HG02642 (cell line): ENCODE measurements around the gene CAMTA2.

Source experiments
- ATAC-seq: cut with Tn5 transposase; IDR thresholded peaks from one replicate; pipeline ENCODE4 v1.9.1; 2021; ENCODE audit warnings: mild to moderate bottlenecking; ENCODE audit not compliant: unreplicated experiment, poor library complexity

Gene CAMTA2

DNA sequence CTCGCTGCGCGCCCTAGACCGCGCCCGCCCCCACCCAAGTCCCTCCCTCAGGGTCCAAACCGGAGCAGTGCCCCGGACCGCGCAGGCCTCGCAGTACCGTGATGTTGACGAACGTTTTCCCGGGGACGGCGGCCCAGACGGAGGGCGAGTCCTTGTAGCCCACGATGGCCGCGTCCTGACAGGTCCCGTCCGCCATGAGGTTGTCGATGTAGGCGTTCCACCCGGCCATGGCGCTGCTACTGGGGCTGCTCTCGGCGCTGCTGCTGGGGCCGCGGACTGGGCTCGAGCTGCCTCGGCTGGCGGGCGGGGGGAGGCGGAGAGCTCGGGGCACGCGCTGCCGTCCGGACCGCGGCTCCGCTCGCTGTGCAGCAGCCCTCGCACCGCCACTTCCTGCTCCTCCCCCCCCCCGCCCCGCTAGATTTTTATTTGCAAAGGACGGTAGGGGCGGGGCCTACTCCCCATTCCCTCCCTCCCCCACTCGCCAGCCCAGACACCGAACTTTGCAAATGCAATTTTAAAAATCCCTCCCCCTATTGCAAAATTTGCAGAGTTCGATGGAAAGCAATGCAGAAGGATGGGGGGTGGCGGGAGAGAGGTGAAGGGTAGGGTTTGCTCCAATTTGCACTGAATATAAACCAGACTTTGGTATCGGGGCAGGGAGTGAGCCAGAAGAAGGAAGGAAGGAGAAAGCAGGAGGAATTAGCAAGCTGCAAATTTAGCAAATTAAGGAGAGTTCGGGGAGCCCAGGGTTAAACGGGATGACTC lies 39.1 kb downstream of the CAMTA2 start, which contains the start of gene PFN1:
TSS of gene PFN1 (minus strand) at position 365 of the 765 bp plus-strand sequence. CDS start at position 229, 136 bp downstream.
- ATAC-seq, result peak; percentile 25

GRCh38 chr17:4947411-4948165 lies 39.9 kb downstream of the CAMTA2 start:
- peak; percentile 19 for ATAC-seq

- ATAC-seq, result no peak
These were observed 40.5 kb downstream of the CAMTA2 start for GRCh38 chr17:4947010-4947410.

GRCh38 chr17:4946312-4946976 lies 41.0 kb downstream of the CAMTA2 start:
- ATAC-seq, result no peak

DNA sequence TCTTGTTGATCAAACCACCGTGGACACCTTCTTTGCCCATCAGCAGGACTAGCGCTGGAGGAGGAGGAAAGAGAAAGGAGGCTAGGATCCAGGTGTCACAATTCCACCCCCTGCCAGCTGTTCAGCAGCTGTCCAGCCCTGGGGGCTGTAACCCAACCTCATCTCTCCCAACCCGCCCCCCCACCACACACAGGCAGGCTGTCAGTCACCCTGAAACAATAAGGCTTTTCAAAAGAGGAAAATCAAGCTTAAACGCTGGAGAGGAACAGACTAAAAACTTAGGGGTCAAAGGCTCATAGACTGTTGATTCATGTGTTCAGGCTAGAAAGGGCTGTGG lies 41.6 kb downstream of the CAMTA2 start:
- ATAC-seq, result no peak

DNA sequence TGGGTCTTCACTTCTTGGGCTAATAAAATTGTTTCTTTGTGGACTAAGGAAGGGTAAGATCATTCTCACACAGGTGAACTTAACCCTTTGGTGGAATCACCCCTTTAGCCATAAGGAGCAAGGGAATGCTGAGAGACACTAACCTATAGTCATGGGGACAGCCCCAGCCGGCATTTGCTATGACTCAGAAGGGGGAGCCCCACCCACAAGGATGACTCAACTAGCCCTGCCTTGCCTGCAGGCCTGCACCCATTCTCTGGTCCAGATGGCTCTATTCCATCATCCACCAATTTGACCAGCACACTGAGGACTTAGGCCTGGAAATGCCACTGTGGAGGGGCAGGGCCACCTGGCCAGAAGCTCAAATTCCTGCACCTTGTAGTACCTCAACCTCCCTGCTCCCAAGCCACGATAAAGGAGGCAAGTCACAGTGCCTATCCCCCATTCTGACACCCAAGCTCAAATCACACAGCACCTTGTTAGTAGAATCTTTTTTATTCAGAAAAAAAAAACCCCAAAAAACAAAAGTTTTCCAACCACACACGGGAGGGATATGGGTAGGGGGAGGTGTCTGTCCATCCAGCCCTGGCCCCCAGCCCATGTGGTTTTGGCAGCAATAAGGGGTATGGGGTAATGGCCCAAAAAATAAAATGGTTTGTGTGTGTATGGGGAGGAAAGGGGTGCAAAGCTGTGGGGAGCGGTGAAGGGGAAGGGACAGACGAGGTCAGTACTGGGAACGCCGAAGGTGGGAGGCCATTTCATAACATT lies 42.1 kb downstream of the CAMTA2 start:
- ATAC-seq, result no peak

GRCh38 chr17:4944554-4945175 lies 42.8 kb downstream of the CAMTA2 start:
- ATAC-seq, result no peak

DNA sequence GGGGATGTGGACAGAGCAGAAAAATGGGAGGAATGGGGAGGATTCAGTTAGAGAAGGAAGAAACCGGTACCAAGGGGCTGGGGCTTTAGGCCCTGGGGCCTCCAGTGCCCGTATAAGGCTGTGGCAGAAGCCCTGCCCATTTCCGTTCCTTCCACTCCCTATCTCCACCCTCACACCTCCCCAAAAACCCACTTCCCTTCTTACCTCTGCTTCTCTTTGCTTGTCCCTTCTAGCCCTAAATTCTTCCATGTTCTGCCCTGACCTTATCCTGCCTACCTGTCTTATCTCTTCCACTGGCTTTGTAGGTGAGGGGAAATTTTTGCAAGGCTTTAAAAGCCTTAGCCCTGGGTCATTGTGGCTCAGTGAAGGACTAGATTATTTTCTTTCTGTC lies 43.3 kb downstream of the CAMTA2 start:
- ATAC-seq, result no peak

- ATAC-seq, result no peak
These were observed 44.5 kb downstream of the CAMTA2 start for GRCh38 chr17:4942760-4943508.

DNA sequence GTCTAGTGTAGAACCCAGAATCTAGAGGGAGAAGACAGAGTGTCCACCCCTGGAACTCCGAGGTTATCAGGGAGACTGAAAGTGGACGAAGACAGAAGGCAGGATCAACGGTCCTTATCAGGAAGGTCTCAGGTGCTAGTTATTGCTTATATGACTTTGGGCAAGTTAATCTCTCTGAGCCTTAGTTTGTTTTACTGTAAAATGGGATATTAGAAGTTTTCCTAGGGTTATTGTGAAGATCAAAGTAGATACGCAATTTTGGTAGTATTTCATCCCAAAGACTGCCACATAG lies 46.2 kb downstream of the CAMTA2 start:
- ATAC-seq, result no peak

GRCh38 chr17:4940555-4941318 lies 46.7 kb downstream of the CAMTA2 start:
- no peak for ATAC-seq

- ATAC-seq, result peak; percentile 80
These were observed 47.5 kb downstream of the CAMTA2 start, which contains the start of the genes RNF167 and SLC25A11 for GRCh38 chr17:4939796-4940554. TSS of gene RNF167 (plus strand) at chr17:4940268. CDS start at chr17:4940910, 642 bp downstream. TSS of gene SLC25A11 (minus strand) at chr17:4940046. CDS start at chr17:4939910, 136 bp downstream.

DNA sequence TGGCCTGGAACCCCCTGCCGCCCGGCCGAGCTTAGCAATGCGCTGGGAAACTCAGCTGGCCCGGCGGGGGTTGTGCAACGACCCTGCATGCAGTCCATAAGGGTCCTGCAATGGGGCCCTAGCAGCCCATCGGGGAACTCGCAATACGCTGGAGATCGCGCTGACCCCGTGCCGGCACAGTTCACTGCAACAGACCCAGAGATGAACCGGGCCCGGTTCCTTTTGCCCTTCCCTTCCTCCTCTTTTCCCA lies 48.0 kb downstream of the CAMTA2 start:
- peak; percentile 15 for ATAC-seq

DNA sequence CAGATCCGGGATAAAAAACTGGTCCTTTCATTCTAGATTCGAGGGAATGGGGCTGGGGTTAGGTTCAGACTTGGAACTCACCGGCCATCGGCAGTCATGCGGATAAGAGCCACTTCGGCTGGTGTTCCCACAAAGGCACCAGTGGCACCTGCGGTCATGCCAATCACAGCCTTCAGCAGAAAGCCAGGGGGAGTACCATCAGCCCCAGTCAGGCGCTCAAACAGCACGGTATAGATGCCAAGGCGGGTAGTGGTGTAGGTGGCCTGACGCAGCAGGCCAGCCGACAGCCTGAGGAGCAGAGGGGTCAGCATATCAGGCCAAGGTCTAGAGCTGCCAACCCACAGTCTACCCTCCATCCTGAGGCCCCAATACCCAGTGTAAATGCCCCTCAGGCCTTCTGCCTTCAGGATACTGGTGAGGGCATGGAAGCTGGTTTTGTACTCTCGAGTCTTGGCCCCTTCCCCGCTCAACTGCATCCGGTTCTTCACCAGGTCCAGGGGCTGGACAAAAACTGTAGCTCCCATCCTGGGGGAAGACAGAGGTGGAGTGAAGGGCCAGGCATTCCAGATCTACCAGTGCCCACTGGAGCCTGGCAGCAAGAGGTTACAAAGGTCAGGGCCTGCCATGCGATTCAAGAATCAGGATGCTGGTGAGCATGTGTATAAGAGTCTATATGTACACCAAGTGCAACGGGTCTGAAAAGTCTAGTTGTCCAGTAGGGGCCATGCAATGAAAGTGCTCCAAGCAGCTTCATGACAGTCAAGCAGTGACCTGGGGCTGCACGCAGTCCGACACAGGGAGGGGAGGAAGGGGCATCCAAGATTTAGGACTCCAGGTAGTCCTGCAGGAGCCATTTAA lies 48.6 kb downstream of the CAMTA2 start:
- ATAC-seq, result no peak

- ATAC-seq, result no peak
These were observed 49.4 kb downstream of the CAMTA2 start for GRCh38 chr17:4938069-4938491.

- no peak for ATAC-seq
These were observed 49.9 kb downstream of the CAMTA2 start for GRCh38 chr17:4937553-4937952.

- ATAC-seq, result no peak
These were observed 51.0 kb downstream of the CAMTA2 start for GRCh38 chr17:4936436-4936835.
